Measurements from ENCODE around the gene PCID2.

Gene PCID2

GRCh38 chr13:113143466-113144254, 64.8 kb downstream of the PCID2 start:
- in situ Hi-C loops (cut with MboI; ENCODE audit: low pct_unique_long_range_greater_than_20kb, low sequenced_read_pairs) = no loop called here
- no peak for DNase-seq

- no peak for DNase-seq
- in situ Hi-C loops (cut with MboI; ENCODE audit: low pct_unique_long_range_greater_than_20kb, low sequenced_read_pairs) = no loop called here
Measured at GRCh38 chr13:113142876-113143275, 65.6 kb downstream of the PCID2 start.

GRCh38 chr13:113141601-113141970, 66.9 kb downstream of the PCID2 start:
- in situ Hi-C loops (cut with MboI; ENCODE audit: low pct_unique_long_range_greater_than_20kb, low sequenced_read_pairs) = no loop called here
- no peak for DNase-seq

- DNase-seq = no peak
Measured at GRCh38 chr13:113140677-113141600, 67.5 kb downstream of the PCID2 start.

GRCh38 chr13:113139577-113139976, 68.9 kb downstream of the PCID2 start:
- in situ Hi-C loops (cut with MboI; ENCODE audit: low pct_unique_long_range_greater_than_20kb, low sequenced_read_pairs) = no loop called here

More at GRCh38 chr13:113140677-113141600, 67.5 kb downstream of the PCID2 start:
- in situ Hi-C loops (cut with MboI; ENCODE audit: low pct_unique_long_range_greater_than_20kb, low sequenced_read_pairs) = no loop called here

GRCh38 chr13:113138792-113139551, 69.5 kb downstream of the PCID2 start:
- no peak for DNase-seq
- in situ Hi-C loops (cut with MboI; ENCODE audit: low pct_unique_long_range_greater_than_20kb, low sequenced_read_pairs) = no loop called here

More at GRCh38 chr13:113139577-113139976, 68.9 kb downstream of the PCID2 start:
- DNase-seq = no peak

- no peak for DNase-seq
- in situ Hi-C loops (cut with MboI; ENCODE audit: low pct_unique_long_range_greater_than_20kb, low sequenced_read_pairs) = no loop called here
Measured at GRCh38 chr13:113137691-113138298, 70.7 kb downstream of the PCID2 start.

- no peak for DNase-seq
- in situ Hi-C loops (cut with MboI; ENCODE audit: low pct_unique_long_range_greater_than_20kb, low sequenced_read_pairs) = no loop called here
Measured at GRCh38 chr13:113135281-113135760, 73.1 kb downstream of the PCID2 start.

- in situ Hi-C loops (cut with MboI; ENCODE audit: low pct_unique_long_range_greater_than_20kb, low sequenced_read_pairs) = no loop called here
- DNase-seq = no peak
Measured at GRCh38 chr13:113129921-113130750, 78.3 kb downstream of the PCID2 start.

- no peak for DNase-seq
- in situ Hi-C loops (cut with MboI; ENCODE audit: low pct_unique_long_range_greater_than_20kb, low sequenced_read_pairs) = no loop called here
Measured at GRCh38 chr13:113129480-113129879, 79.0 kb downstream of the PCID2 start.
